ENCODE data around the gene TNFAIP8L1.
A peak's percentile ranks its signal among the peaks of the same experiment; 100 is the strongest.

Gene TNFAIP8L1

DNA sequence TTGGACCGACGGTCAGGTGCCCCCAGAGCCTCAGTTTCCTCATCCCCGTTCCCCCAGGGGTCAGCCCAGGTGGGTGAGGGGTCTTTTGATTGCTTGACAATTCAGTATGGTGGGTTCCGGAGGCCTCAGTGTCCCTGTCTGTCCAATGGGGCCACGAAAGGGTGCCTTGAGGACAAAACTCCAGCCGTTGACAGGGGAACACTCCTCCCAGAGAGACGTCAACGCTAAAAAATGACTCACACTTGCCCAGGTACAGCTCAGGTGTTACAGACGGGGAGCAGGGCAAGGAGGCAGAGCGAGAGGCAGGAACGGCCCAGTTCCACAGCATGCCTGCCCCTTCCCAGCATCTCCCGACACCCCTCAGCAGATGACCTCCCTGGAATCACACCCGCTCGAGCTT lies 1.8 kb downstream of the TNFAIP8L1 start:
- intact Hi-C loops (cut with DNase I), result no loop called here
- no peak for DNase-seq

DNA sequence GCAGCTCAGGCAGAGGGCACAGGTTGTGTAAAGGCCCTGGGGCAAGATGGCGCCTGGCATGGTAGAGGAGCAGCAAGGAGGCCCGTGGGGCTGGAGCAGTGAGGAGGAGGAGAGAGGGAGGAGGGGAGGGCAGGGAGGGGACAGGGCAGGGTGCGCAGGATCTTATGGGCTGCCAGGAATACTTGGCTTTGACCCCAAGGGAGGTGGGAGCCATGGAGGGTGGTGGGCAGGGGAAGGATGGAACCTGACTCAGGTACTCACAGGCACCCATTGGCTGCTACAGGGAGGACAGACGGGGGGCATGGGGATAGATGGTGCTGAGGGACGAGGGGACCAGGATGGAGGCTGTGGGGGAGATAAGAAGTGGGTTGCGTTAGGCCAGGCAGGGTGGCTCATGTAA lies 3.3 kb downstream of the TNFAIP8L1 start:
- no peak for DNase-seq
- intact Hi-C loops (cut with DNase I), result no loop called here

DNA sequence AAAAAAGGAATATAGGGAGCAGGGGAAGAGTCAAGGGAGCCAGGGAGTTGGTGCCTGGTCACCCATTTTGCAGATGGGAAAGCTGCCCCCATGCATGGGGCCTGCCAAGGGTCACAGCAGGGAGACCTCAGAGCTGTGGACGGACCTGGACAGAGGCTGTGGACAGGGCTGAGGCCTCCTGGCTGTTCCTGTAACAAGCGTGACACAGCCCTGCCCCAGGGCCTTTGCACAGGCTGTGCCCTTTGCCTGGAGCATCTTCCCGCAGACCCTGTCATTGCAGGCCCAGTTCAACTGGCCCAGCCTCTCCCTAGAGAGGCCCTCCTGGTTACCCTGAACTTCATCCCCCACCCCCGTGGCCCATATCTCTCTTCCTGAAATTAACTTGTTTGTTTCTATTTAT lies 6.4 kb downstream of the TNFAIP8L1 start:
- no peak for DNase-seq
- intact Hi-C loops (cut with DNase I), result no loop called here

DNA sequence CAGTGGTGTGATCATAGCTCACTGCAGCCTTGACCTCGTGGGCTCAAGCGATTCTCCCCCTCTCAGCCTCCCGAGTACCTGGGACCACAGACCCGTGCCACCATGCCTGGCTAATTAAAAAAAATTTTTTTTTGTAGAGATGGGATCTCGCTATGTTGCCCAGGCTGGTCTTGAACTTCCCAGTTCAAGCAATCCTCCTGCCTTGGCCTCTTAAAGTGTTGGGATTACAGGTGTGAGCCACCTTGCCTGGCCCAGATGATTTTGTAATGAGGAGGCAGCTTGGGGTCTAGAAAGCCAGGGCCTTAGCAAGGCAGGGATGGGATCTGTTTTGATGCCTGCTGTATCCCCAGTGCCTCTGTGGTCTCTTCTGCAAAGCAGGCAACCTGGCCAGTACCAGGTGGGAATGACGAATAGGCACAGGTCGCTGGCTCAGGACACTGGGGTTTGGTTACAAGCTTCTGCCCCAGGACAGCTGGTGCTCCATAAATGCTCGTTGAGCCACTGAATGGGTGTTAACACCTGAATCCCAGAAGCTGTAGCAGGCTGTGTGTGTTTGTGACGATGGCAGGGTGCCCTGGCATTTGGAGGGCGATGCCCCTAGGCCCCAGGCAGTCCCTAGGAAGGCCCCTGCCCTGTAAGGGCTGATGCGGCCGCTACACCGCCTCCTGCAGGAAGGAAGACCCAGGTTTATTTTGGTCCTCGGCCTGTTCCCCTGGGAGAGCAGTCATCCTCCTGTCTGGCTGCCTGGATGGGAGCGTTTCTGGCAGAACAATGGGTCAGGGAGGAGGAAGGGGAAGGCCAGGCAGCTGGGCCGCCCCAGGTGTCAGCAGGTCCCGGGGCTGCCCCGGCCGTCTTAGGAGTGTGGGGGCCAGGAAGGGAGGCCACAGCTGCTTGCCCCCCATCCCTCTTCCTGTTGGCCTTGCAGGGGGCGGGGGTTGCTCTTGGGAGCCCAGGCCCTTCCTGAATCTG lies 8.6 kb downstream of the TNFAIP8L1 start:
- intact Hi-C loops (cut with DNase I), result no loop called here
- no peak for DNase-seq

DNA sequence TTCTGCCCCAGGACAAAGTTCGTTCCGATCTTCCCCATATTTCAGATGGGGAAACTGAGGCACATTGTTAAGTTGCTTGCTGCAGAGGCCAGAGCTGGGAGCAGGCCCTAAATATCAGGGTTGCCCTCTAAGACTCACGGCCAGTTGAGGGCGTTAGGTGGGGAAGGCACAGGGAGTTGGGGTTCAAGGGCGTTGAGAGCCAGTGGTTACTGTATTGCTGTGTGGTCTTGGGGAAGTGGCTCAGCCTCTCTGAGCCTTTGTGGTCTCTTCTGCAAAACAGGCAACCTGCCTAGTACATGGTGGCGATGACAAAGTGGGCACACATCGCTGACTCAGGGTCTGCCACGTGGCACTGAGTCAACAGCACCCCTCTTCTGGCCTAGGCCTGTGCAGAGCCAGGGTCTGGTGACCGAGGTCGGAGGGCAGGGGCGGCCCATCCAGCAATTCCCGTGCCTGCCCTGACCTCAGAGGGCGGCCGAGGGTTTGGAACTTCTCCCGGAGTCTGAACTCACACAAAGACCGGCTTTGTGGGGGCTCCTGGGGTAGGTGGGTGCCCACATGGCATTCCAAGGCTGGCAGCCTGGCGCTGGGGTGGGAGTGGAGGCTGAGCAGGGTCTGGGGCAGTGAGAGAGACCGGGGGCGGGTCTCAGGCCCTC lies 10.2 kb downstream of the TNFAIP8L1 start:
- no peak for DNase-seq
- intact Hi-C loops (cut with DNase I), result no loop called here

DNA sequence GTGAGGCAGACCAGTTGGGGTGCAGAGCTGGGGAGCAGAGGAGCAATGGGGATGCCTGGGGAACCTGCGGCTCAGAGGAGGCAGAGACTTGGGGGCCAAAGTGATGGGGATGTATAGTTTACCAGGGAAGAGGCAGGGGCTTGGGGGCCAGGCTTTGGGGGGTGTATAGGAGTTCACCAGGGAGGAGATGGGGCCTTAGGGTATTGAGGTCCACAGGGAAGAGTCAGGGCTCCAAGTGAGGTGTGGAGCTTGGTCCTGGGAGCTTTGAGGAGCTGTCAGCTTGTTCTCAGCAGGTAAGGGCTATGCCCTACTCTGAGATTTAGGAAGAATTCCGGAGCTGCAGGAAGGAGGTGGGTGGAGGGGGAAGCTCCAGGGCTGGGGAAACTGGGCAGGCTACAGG lies 10.8 kb downstream of the TNFAIP8L1 start:
- DNase-seq, result no peak
- intact Hi-C loops (cut with DNase I), result no loop called here

DNA sequence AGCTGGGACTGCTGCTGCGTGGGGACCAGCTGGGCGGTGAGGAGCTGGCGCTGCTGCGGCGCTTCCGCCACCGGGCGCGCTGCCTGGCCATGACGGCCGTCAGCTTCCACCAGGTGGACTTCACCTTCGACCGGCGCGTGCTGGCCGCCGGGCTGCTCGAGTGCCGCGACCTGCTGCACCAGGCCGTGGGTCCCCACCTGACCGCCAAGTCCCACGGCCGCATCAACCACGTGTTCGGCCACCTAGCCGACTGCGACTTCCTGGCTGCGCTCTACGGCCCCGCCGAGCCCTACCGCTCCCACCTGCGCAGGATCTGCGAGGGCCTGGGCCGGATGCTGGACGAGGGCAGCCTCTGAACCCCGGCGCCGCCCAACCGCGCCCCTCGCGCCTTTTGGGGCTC lies 12.8 kb downstream of the TNFAIP8L1 start:
- intact Hi-C loops (cut with DNase I), result no loop called here
- DNase-seq, result no peak

DNA sequence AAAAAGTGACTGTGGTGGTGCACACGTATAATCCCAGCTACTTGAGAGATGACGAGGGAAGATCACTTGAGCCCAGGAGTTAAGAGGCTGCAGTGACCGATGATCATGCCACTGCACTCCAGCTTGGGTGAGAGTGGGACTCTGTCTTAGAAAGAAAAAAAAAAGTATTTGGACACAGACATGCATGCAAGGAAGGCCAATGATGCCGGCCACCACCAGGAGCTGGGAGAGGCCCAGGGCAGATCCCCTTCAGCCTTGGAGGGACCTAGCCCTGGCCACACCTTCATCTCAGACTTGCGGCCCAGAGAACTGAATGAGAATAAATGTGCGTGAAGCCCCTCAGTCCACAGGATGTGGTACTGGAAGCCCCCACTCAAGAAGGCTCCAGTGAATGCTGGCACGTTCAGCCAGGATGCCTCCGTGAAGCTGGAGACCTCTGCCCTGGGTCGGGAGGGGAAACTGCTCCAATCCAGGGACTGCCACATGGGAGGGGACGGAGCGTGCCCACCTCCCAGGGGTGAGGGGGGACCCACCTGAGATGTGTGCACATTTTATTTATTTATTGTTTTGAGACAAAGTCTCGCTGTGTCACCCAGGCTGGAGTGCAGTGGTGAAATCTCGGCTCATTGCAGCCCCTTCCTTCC lies 14.6 kb downstream of the TNFAIP8L1 start:
- no peak for DNase-seq
- intact Hi-C loops (cut with DNase I), result no loop called here

DNA sequence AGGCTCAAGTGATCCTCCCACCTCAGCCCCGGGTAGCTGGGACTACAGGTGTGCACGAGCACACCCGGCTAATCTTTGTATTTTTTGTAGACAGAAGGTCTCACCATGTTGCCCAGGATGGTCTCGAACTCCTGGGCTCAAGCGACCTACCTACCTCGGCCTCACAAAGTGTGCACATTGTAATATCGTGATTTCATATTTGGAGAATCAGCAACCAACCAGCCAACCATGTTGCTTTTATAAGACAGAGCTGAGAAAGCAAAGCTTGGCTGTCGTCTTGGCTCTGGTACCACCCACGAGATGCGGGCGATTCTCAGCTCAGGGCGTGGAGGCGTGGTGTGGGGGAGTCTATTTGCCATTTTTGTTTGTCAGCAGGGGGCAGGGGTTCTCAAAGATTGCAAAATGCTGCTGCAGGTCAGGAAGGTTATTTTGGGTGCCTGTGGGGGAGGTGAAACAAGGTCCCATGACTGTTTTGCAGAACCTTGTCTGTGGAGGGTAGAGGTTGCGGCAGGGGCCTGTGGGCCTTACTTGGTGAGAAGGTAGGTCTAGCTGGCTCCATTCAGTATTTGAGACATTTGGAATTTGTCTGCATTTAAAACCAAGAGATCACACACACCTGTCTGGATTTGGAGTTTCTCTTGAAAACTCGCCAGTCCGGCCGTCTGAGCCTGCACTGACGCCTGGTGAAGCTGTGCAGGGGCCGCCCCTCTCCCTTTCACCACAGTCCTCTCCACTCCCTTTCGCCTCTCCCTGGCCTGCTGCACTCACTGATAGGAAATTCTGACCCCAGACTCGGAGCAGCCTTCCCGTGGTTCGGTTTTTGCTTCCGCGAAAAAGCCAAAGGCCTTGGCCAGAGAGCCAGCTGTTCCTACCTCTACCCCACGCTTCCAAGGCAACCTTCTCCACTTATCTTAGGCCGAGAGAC lies 15.4 kb downstream of the TNFAIP8L1 start:
- DNase-seq, result peak in 41 of 42 donors; percentile 32 to 89 (median 66)
- intact Hi-C loops (cut with DNase I), result no loop called here

DNA sequence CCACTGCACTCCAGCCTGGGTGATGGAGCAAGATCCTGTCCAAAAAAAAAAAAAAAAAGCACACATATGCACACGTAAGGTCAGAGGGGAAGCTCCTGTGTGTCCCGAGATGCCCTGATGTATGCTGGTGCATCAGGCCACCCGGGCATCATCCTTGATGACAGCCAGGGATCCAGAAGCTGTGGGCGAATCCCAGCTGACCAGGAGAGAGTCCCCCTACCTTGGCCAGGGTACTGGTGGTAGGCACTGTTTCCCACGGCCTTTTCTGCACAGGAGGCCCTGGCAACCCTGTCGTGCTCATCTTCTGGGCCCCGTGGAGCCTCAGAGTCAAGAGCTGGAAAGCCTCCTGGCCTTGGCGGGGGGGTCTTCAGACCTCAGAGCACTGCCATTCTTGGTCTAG lies 16.8 kb downstream of the TNFAIP8L1 start:
- intact Hi-C loops (cut with DNase I), result no loop called here
- no peak for DNase-seq

DNA sequence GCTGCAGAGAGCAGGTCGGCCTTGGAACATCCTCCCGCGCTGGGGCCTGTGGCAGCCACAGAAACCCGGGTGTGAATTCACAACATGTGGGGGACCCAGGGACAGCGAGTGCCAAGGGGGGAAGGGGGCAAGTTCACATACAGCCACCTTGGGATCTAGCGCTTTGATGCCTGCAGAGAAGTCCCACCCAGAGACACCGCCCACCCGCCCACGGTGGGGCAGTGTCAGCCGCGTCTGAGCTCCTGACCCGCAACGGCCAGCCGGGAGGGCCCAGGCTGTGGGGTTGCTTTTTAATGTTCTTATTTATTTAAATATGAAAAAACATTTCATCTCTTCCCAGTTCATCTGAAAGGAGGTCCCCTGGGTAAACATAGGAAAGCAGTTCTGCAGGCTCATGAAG lies 17.9 kb downstream of the TNFAIP8L1 start:
- intact Hi-C loops (cut with DNase I), result no loop called here
- no peak for DNase-seq

DNA sequence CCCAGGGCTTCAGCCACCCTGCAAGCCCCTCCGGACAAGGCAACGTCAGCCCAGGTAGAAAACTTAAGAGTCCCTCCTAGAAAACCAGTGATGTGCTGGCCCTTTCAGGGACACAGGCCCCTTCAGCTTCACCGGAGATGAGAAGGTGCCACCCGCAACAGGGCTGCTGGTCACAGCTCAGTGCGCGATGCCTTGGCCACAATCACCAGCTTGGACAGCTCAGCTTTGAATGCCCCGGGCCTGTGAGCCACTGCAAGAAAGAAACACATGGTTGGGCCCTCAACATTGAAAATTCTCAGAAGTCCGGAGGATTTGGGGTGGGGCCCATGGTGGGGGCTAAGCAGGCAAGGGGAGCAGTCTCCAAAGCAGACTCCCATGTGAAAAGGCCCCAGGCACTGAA lies 18.5 kb downstream of the TNFAIP8L1 start:
- intact Hi-C loops (cut with DNase I), result no loop called here
- no peak for DNase-seq

DNA sequence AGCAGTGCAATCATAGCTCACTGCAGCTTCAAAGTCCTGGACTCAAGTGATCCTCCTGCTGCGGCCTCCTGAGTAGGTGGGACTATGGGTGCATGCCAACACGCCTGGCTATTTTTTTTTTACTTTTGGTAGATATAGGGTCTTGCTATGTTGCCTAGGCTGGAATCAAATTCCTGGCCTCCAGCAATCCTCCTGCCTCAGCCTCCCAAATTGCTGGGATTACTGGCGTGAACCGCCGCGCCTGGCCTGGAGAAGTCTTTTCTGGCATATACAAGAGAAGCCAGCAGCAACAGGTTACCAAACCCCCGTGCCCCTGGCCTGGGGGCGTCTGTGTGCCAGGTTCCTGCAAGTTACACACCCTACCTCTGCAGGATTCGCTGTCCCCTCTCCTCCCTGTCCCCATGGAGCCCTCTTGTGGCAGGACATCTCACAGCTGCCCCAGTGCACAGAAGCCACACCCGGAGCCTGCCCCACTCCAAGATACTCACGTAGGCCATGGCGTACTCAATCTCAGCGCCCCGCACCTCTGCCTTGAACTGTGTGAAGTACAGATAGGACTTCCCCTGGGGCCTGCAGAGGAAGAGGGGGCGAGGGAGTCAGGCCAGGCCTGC lies 21.0 kb downstream of the TNFAIP8L1 start:
- intact Hi-C loops (cut with DNase I), result no loop called here
- peak in 1 of 42 donors; percentile 14 for DNase-seq

DNA sequence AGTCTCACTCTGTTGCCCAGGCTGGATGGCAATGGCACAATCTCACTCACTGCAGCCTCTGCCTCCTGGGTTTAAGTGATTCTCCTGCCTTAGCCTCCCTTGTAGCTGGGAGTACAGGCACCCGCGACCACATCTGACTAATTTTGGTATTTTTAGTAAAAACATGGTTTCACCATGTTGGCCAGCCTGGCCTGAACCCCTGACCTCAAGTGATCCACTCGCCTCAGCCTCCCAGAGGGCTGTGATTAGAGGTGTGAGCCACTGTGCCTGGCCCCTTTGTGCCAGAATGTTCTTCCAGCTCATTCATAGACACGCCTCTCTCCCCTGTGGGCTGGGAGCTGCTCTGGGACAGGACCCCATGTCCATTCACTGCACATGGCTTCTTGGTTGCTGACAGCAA lies 21.7 kb downstream of the TNFAIP8L1 start:
- intact Hi-C loops (cut with DNase I), result no loop called here
- DNase-seq, result no peak

DNA sequence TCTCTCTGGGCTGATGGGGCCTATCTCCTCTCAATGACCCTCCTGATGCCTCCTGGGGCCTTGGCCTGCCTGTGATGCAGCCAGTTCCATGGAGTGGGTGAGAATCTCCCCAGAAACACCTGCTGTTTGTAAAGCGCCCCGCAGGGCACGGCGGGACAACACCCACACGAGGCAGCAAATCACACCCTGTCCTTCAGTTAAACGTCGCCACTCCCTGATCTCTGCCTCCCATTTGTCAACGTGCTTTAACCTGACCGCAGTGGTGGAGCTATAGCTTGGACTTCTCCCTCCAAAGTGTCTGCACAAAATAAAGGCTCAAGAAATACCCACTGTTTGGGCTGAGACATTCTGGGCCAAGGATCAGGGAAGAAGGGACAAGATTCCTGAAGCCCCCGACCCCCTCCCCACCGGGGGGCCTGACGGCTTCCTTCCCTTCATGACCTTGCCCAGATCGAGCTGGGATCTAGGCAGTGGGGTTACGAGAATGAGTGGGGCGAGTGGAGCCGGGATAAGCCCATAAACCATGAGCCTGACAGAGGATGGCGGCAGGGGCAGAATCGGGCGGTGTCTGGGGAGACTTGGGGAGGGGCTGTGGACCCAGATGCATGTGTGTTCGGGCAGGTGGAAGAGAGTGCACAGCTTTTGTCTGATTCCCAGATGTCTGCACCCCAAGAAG lies 22.8 kb downstream of the TNFAIP8L1 start:
- intact Hi-C loops (cut with DNase I), result no loop called here

DNA sequence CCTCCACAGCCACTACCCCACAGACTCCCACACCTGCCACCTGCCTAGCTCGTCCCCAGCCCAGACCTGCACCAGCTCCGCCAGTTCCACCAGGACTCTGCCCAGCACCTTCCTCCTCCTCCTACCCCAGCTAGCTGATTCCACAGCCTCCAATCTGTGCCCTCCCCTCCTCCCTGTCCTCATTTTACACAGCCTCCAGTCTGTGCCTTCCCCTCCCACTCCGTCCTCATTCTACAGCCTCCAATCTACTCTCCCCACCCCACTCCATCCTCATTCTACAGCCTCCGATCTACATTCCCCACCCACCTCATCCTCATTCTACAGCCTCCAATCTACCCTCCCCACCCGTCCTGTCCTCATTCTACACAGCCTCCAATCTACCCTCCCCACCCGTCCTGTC lies 23.5 kb downstream of the TNFAIP8L1 start:
- no peak for DNase-seq
- intact Hi-C loops (cut with DNase I), result no loop called here

More for the DNA sequence above, 22.8 kb downstream of the TNFAIP8L1 start:
- DNase-seq, result no peak

DNA sequence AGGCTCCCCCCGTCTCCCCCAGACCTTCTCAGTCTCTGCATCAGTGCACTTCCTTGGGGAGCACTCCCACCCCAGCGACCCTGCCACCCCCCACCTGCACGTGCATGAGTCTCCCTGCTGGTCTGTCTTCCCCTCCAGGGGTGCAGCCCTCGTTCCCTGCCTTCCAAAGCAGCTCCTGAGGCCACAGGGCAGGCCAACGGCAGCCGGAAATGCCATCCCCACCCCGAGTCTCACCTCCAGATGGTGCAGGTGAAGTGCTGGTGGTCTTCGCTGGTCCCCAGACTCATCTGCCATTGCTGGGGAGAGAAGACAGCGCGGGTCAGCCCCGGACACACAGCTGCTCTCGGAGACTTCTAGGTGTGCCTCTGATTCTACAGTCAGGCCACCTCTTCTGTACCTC lies 25.3 kb downstream of the TNFAIP8L1 start:
- intact Hi-C loops (cut with DNase I), result no loop called here
- no peak for DNase-seq
